Esophagus muscularis mucosa (tissue), 4 donors: ENCODE data around the gene RGS18. TPM values are rescaled to one million over a fixed set of nuclear protein-coding genes. Genes with fewer than 3 reads are reported as not detected.

ENCODE experiments used
- DNase-seq: peaks from one replicate; pipeline ENCODE4 v3.0.0-alpha.2; 2017; ENCODE audit errors: extremely low spot score
- H3K27ac ChIP-seq, 4 donors: fragments of 200-600 bp; sonication (generic); replicated peaks in 1 of 4; 1 replicate in 3 of 4; 2 replicates in 1 of 4; pipeline ENCODE4 v1.5.1; 2016 to 2019; ENCODE audit warnings: mild to moderate bottlenecking in 1 of 4
- H3K27me3 ChIP-seq, 4 donors: fragments of 200-600 bp; sonication (generic); one replicate each; pipeline versions ENCODE4 v1.5.1 to v1.6.0; 2016 to 2019
- H3K36me3 ChIP-seq, 4 donors: fragments of 200-600 bp; sonication (generic); one replicate each; pipeline ENCODE4 v1.5.1; 2016 to 2019
- H3K4me1 ChIP-seq, 4 donors: fragments of 200-600 bp; sonication (generic); one replicate each; pipeline ENCODE4 v1.5.1; 2016 to 2019
- H3K4me3 ChIP-seq, 4 donors: fragments of 200-600 bp; sonication (generic); 1 replicate in 2 of 4; 2 replicates in 2 of 4; pipeline ENCODE4 v1.5.1; 2016 to 2019; ENCODE audit warnings: mild to moderate bottlenecking in 4 of 4, moderate library complexity in 1 of 4
- H3K9me3 ChIP-seq, 4 donors: fragments of 200-600 bp; sonication (generic); 1 replicate in 3 of 4; 2 replicates in 1 of 4; pipeline ENCODE4 v1.5.1; 2016 to 2019
- CTCF ChIP-seq, 3 experiments: fragments of 200-600 bp in 2 of 3; fragments of 450-650 bp in 1 of 3; sonication (generic) in 2 of 3; IDR thresholded peaks; one replicate each; pipeline ENCODE4 v1.5.1; 2017 to 2019; ENCODE audit warnings: antibody characterized with exemption in 3 of 3, mild to moderate bottlenecking in 2 of 3, moderate library complexity in 1 of 3
- EP300 ChIP-seq: sonication (generic); formaldehyde crosslinking; IDR thresholded peaks from one replicate; pipeline ENCODE4 v1.6.1; 2017; ENCODE audit warnings: antibody characterized with exemption
- POLR2A ChIP-seq: fragments of 450-650 bp; IDR thresholded peaks from one replicate; pipeline ENCODE4 v1.6.1; 2017; ENCODE audit warnings: antibody characterized with exemption, moderate library complexity, mild to moderate bottlenecking, low read depth
- POLR2AphosphoS5 ChIP-seq, 2 donors: sonication (generic); formaldehyde crosslinking; IDR thresholded peaks; one replicate each; pipeline ENCODE4 v1.6.1; 2017; ENCODE audit warnings: antibody characterized with exemption in 2 of 2
- WGBS: methylation state at CpG from one replicate; pipeline ENCODE4 v1.1.5; 2018; 5-methylcytosine and 5-hydroxymethylcytosine counted together
- intact Hi-C: fragments of 100-400 bp; cut with DNase I; formaldehyde crosslinking; loops from one replicate; pipeline ENCODE4 v1.15.1; 2023
- total RNA-seq, 4 donors: library from RNA; depleted of rRNA; stranded (reverse); fragments of >200 nt; gene quantifications; one replicate each; pipeline versions ENCODE4 v1.1.0 to v1.2.1, GENCODE V29; 2016

Gene RGS18
- total RNA-seq, 4 donors from 2014 or later, result 0.45 to 3.6 (median 1.3) TPM

- no peak overlapping the region for H3K4me3 ChIP-seq
- no peaks in the 10 kb centered on the region for H3K9me3 ChIP-seq
- H3K36me3 ChIP-seq, result no peaks in the 10 kb centered on the region
- WGBS, result 67% methylated on average over 4 of the region's 4 CpGs
- no peak overlapping the region for H3K27ac ChIP-seq
- intact Hi-C loops, result no loop called here
- peaks cover 0 to 9% (median 1%) of the 10 kb centered on the region in 4 donors for H3K4me1 ChIP-seq
- DNase-seq, result no peak
- TF ChIP-seq POLR2A (no peak), EP300 (no peak), POLR2AphosphoS5 (IDR thresholded peaks at IDR 0.05) (no peak), CTCF (IDR thresholded peaks at IDR 0.05) (no peak)
- no peaks in the 10 kb centered on the region for H3K27me3 ChIP-seq
Observed at GRCh38 chr1:192168964-192169363, 10.7 kb downstream of the RGS18 start.

- Histone ChIP-seq H3K27ac (no peak overlapping the region), H3K4me3 (no peak overlapping the region), H3K9me3 (no peaks in the 10 kb centered on the region), H3K27me3 (no peaks in the 10 kb centered on the region), H3K36me3 (no peaks in the 10 kb centered on the region), H3K4me1 (peaks cover 0 to 9% (median 1%) of the 10 kb centered on the region in 4 donors)
- TF ChIP-seq EP300, result no peak
- TF ChIP-seq CTCF (IDR thresholded peaks at IDR 0.05), result no peak
- TF ChIP-seq POLR2AphosphoS5 (IDR thresholded peaks at IDR 0.05), result no peak
- TF ChIP-seq POLR2A, result no peak
- intact Hi-C loops, result no loop called here
- 49% methylated on average over 6 of the region's 6 CpGs for WGBS
- no peak for DNase-seq
Observed at GRCh38 chr1:192170196-192170984, 12.1 kb downstream of the RGS18 start.

- DNase-seq, result no peak
- 75% methylated on average over 3 of the region's 3 CpGs for WGBS
Observed at GRCh38 chr1:192171123-192171522, 12.9 kb downstream of the RGS18 start.

GRCh38 chr1:192175971-192176370, 17.7 kb downstream of the RGS18 start:
- intact Hi-C loops, result no loop called here
- no peak overlapping the region for H3K4me3 ChIP-seq
- no peaks in the 10 kb centered on the region for H3K9me3 ChIP-seq
- DNase-seq, result no peak
- TF ChIP-seq EP300 (no peak), POLR2AphosphoS5 (IDR thresholded peaks at IDR 0.05) (no peak), POLR2A (no peak), CTCF (IDR thresholded peaks at IDR 0.05) (no peak)
- no peaks in the 10 kb centered on the region for H3K36me3 ChIP-seq
- 90% methylated on average over 2 of the region's 2 CpGs for WGBS
- no peaks in the 10 kb centered on the region for H3K27me3 ChIP-seq
- no peaks in the 10 kb centered on the region for H3K4me1 ChIP-seq
- H3K27ac ChIP-seq, result no peak overlapping the region

More at GRCh38 chr1:192171123-192171522, 12.9 kb downstream of the RGS18 start:
- no peak for TF ChIP-seq EP300
- no peak for TF ChIP-seq POLR2A
- no peak for TF ChIP-seq POLR2AphosphoS5 (IDR thresholded peaks at IDR 0.05)
- no peak for TF ChIP-seq CTCF (IDR thresholded peaks at IDR 0.05)
- no peaks in the 10 kb centered on the region for H3K27me3 ChIP-seq
- H3K9me3 ChIP-seq, result no peaks in the 10 kb centered on the region
- no peak overlapping the region for H3K4me3 ChIP-seq
- intact Hi-C loops, result no loop called here
- H3K27ac ChIP-seq, result no peak overlapping the region
- H3K4me1 ChIP-seq, result peaks cover 0 to 9% (median 1%) of the 10 kb centered on the region in 4 donors
- H3K36me3 ChIP-seq, result no peaks in the 10 kb centered on the region

- Histone ChIP-seq H3K4me1 (no peaks in the 10 kb centered on the region), H3K9me3 (no peaks in the 10 kb centered on the region), H3K36me3 (no peaks in the 10 kb centered on the region), H3K4me3 (no peak overlapping the region), H3K27ac (no peak overlapping the region), H3K27me3 (no peaks in the 10 kb centered on the region)
- TF ChIP-seq POLR2A (no peak), EP300 (no peak), POLR2AphosphoS5 (IDR thresholded peaks at IDR 0.05) (no peak), CTCF (IDR thresholded peaks at IDR 0.05) (no peak)
- intact Hi-C loops, result no loop called here
- WGBS, result 100% methylated on average over 1 of the region's 1 CpG
- no peak for DNase-seq
Observed at GRCh38 chr1:192183788-192184187, 25.5 kb downstream of the RGS18 start.
